CD4-positive, alpha-beta T cell treated with Interferon gamma for 1 hour (primary cell): Measurements from ENCODE around the gene COL1A2.

Experiments
- DNase-seq: peaks from one replicate; pipeline ENCODE4 v3.0.0-alpha.2; 2020

The COL1A2 gene

DNA sequence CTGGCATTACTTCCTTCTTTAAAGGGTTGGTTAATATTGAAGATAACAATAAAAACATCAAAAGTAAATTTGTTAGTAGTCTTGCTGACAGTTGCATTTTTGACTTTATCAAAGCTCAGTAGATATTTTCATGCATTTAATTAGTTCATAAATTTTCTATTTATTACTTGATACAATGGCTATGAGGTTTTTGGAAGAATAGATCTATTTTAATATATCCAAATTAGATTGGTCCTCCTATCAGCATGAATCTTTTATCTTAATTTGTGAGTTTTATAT lies 16.4 kb downstream of the COL1A2 start:
- DNase-seq: no peak

DNA sequence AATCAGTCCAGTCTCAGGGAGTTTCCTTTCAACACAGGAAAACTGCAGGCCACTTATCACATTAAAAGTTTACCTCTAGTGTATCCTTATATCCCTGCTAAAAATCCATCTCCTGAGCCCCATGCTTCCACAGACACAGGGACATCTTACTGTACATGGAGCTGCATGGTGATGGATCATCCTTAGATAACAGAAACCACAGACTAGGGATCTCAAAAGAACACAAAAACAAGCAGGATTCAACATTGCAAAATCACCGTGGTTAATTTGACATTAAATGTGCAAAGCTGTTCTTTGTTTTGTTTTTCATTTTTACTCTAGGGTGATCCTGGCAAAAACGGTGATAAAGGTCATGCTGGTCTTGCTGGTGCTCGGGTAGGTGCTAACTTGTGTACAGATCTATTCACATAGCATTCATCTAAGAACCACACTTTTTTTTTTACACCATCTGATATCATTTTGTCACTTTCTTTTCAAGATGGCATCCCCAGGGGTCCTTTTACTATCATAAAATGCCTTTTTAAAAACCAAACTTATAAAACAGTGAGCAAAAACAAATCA lies 18.1 kb downstream of the COL1A2 start:
- DNase-seq: no peak

DNA sequence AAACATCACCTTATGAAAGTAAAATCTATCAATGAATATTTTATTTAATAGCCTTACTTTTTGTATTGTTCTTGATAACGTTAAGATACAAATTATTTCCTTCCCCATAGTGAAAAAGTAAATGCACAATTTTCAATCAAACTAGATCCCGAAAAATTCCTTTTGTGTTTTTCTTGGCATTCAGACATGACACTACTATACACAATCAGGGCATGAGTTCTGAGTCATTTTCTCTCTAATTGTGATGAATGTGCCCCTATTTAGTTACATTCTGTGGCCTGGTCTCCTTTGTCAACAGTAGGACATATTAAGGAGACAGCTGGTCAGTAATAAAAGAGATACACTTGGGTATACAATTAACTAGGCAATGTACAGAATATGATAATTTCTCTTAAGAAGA lies 19.8 kb downstream of the COL1A2 start:
- DNase-seq: no peak

DNA sequence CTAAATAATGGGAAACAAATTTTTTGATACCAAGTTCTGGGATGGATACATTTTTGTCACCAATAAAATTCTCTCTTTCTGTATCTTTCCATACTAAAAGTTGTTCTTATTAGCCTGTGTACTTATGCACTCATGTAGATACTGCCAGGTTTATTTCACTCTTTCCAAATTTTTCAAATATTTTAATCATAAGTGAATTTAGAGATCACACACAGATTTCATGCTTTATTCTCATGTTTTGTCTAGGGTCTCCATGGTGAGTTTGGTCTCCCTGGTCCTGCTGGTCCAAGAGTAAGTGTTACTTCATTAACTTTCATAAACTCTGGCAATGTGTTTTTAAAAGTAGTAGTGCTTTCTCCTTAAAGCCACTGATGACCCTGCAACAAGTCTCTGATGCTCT lies 20.3 kb downstream of the COL1A2 start:
- no peak for DNase-seq

DNA sequence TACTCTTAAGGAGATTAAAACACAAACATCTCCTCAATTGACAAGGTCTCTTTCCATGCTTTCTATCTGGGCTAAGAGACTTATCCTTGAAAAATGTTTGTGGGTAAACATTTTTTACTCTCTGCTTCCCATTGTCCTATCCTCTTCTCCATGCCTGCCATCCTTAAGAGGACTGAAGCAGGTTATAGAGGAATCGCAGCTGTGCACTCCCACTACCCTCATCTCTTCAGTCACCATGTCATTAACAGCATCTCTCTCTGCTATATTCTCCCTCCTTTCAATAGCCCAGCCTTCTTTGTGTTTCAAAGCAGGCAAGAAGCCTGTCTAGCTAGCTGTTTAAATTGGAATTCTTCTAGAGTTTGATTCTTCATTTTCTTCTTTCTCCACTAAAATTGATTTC lies 22.6 kb downstream of the COL1A2 start:
- no peak for DNase-seq

DNA sequence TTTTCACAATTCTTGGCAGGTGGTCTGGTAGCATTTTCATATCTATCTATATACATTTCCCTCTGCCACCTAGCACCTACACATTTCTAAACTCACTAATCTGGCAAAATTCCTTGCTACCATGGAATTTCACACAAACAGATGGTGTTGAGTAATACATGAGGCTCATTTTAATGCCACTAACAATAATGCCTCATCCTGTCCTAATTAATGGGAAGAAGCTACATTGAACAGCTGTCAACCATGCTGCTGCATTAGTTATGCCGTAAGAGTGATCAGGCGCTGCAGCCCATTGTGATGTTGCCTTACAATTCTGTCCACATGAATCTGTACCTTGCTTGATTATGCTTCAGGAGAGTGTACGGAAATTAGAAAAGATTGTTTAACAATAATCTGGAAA lies 23.2 kb downstream of the COL1A2 start:
- DNase-seq: no peak

DNA sequence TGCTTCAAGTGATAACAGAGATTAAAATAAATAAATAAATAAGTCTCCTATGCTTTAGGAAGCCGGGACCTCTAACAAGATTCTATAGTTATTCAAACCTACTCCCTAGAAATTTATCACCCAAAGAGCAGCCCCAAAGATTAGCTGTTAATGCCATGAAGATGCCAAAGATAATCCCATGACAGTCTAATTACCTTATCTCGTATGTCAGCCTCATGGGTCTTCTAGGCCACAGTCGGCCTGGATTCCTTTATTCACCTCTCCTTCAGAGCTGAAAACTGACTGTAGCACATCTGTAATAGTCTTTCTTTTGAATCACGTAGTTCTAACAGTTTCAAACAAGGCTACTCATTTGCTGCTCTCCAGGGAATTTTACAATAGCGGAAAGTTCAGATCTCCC lies 24.2 kb downstream of the COL1A2 start:
- DNase-seq: no peak

DNA sequence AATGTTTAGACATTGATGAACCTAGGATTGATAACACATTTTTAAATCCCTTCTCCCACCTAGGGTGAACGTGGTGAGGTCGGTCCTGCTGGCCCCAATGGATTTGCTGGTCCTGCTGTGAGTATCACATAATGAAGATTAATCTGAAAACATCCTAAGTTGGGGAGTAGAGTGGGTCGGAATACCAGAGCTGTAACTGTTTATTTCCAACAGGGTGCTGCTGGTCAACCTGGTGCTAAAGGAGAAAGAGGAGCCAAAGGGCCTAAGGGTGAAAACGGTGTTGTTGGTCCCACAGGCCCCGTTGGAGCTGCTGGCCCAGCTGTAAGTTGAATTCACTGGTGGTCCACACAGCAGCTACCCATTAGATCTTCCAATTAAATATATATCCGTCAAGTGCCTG lies 25.6 kb downstream of the COL1A2 start:
- DNase-seq: no peak

DNA sequence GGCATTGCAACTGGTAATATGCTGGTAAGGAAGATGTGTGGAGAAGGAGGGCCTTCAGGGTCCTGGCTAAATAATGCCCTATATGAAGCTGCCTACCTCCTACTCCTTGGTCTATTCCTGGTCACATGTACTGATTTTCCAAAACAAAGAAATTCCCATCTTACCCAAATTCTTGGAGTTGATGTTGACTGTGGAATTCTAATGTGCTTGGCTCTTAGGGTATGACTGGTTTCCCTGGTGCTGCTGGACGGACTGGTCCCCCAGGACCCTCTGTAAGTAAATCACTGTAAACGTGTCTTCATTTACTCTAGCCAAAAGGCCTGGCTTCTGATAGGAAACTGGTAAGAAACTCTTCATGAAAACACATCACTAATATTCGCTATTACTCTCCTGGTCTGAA lies 27.0 kb downstream of the COL1A2 start:
- no peak for DNase-seq

DNA sequence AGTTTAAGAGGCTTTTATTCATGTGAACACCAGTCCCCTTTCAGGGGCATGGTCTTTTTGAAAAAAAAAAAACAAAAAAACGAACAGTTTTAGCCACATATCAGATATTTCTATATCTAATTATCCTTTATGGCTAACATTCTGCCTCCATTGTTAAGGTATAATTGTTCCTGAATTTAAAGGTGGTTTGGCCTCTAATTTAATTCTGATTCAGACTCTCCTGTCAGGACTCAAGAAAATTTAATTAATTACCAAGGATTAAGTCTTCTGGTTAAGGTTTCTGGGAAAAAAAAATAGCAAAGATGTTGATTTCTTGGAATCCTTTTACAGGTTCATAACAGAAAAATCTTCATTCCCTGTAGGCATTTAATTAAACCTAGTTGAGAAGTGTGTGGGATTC lies 27.4 kb downstream of the COL1A2 start:
- no peak for DNase-seq

DNA sequence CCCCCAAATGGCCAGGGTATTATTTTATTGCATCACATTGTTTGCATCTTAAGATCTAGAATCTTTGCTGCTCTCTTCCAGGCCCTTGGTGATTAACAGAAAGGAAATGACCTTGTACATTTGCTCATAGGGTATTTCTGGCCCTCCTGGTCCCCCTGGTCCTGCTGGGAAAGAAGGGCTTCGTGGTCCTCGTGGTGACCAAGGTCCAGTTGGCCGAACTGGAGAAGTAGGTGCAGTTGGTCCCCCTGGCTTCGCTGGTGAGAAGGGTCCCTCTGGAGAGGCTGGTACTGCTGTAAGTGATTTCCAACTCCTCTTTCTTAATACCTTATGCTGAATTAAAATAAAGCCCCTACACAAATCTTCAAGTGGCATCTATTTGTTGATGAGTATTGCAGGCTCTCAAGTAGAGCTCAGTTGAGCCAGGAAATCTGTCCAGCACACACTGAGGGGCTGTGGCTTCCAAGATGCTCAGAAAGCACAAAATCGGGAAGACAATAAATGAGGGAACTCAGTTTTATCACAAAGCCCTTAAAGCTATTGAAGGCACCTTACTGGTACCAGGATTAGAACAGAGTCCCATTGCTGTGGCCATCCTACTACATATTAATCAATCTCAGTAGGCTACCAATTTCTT lies 28.2 kb downstream of the COL1A2 start:
- DNase-seq: no peak

DNA sequence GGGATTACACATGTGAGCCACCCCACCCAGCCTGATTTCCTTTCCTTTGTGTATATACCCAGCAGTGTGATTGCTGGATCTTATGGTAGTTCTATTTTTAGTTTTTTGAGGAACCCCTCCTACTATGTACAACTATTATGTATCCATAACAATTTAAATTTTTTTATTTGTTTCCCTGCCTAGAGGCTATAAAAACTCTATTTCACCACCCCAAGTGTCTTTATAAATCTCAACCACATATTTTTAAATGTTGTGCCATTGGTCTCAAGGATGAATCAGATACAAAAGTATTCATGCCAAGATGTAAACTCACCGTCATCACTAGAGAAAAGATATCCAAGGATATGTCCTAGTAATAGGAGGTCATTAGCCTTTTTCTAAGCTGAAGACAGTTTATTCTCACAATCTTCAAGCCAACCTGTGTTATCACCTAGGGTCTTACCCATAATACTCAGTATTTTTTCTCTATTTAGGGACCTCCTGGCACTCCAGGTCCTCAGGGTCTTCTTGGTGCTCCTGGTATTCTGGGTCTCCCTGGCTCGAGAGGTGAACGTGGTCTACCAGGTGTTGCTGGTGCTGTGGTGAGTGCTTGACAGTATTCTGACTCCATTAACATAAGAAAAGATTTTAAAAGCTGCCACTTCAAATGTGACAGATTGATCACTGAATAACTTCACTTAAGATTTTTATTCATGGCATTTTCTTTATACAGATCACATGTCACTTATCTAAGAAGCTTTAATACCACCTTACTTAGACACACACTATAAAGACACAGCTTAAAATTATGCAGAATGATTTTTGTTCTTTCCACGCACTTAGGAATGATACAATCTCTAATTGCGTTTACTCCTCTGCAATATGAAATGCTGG lies 29.4 kb downstream of the COL1A2 start:
- no peak for DNase-seq

DNA sequence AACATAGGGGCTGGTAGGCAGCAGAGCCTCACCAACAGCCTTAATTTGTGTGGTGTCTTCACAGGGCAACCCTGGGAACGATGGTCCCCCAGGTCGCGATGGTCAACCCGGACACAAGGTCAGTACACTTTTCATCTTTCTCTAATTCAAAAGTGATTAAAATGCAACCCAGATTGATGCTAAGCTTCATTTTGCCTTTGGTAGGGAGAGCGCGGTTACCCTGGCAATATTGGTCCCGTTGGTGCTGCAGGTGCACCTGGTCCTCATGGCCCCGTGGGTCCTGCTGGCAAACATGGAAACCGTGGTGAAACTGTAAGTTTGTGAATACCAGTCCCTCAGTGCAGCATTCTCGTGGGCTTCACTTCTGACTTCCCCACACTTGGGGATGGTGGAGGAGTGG lies 30.9 kb downstream of the COL1A2 start:
- no peak for DNase-seq

DNA sequence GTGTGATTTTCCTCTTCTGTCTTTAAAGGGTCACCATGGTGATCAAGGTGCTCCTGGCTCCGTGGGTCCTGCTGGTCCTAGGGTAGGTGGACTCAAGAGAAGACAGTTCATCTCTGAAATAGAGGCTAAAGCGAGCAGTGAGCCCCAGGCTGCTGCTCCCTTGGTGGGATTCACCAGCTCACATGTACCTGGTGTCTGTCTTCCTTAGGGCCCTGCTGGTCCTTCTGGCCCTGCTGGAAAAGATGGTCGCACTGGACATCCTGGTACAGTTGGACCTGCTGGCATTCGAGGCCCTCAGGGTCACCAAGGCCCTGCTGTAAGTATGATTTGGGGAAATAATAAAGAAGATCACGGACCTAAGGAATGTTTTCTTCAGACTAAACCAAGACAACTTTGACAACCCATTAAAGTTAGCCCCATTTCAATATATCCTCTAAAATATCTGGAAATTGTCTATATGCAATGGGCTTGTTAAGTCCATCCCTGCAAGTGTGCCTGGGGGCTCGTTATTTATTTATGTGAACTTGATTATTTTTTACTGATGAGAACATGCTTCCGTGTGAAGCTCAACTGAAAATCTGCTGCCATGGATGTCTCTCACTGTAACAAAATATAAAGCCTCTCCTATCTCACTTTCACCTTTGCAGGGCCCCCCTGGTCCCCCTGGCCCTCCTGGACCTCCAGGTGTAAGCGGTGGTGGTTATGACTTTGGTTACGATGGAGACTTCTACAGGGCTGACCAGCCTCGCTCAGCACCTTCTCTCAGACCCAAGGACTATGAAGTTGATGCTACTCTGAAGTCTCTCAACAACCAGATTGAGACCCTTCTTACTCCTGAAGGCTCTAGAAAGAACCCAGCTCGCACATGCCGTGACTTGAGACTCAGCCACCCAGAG lies 32.5 kb downstream of the COL1A2 start:
- DNase-seq: no peak

DNA sequence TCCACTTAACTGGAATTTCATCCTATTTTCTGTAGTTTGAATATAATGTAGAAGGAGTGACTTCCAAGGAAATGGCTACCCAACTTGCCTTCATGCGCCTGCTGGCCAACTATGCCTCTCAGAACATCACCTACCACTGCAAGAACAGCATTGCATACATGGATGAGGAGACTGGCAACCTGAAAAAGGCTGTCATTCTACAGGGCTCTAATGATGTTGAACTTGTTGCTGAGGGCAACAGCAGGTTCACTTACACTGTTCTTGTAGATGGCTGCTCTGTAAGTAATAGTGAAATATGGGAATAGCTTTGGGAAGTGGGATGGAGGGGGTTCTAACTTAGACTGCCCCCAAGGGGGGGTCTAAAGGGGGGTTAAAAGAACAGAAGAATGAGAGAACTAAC lies 34.5 kb downstream of the COL1A2 start:
- DNase-seq: no peak

DNA sequence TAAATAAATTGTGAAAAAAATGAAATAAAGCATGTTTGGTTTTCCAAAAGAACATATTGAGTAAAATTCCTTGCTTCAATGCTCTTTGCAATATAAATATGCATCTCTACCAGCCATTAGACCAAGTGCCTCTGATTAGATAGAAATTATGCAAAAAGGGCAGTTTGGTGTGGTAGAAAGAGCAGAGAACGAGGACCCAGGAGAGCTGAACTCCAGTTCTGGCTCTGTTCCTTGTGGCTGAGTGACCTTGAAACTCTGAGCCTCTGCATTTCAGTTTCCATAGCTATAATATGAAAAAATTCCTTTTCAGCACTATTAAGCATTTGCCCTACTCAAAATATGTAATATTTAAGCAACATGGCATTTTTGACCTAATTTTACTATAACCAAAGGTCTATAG lies 36.5 kb downstream of the COL1A2 start:
- no peak for DNase-seq

DNA sequence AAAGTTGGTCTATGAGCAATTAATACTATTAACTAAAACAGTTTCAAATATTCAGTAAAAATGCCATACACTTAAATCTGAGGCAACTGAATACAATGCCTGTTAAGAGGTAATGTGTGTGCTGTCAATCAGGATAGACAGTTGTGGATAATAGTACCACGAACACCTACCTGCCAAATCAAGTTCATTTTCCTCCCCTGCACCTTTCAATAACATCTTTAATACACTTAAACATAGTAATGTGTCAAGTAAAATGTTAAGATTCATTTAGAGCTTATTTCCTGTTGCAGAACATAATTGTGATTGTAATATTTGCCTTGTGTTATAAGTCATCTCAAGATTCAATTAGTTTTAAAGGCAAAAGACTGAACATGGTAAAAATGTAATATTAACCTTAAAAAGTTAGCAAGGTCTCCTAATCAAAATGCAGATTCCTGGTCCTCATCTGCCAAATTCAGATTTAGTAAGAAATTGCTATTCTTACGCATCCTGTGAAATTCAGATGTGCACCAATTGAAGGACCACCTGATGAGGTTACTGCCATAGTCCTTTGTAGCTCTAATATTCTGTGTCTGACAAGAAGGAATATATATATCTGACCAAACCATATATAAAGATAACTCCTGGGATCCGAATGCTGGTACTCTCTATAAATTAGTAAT lies 37.1 kb downstream of the COL1A2 start:
- DNase-seq: no peak

DNA sequence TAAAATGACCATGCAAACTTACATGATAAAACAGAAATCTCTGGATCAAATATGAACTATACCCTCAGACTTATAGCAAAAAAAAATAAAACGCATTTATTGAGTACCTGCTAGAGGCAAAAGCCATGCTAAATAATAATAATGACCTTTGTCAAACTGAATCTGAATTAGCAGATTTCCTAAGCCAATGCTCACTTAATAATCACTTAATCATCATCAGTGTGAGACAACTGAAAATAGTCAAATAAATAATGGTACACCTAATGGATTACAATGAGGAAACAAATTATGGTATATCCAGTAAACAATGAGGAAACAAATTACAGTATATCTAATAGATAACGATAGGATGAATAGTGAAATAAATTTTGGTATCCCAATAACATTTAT lies 37.6 kb downstream of the COL1A2 start:
- no peak for DNase-seq

DNA sequence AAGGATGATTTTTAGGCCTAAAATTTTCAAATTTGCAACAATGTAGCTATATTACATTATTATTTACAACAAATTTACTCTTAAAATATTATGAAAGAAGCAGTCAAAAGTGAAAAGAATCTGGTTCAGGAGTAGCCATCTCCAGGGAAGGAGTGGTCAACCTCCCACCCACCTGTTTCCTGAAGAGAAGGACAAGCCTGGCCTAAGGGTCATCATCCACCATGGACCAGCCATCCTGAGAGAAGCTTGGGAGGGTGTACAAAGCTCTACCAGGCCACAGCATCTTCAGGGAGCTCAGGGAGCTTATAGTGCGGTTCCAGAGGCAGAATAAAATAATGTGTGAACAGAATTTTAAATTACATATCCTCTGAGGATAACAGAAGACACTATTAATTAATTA lies 38.1 kb downstream of the COL1A2 start:
- DNase-seq: no peak

DNA sequence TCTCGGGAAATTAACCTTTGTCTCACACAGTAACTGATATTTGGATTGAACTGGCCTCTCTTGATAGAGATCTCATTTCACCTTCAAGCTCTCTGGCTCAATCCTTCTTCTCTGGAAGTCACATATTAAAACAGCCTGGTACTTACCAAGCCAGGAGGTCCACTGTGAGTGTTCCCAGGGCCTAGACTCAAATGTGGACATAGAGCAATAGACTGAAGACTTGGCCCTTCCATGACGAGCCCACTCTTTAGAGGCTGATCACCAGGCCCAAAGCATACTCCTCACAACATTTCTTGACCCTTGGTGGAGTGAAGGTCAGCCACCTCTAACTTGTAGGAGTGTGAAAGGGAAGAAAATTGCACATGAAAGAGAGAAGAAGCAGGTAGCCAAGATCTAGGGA lies 38.5 kb downstream of the COL1A2 start:
- DNase-seq: no peak

DNA sequence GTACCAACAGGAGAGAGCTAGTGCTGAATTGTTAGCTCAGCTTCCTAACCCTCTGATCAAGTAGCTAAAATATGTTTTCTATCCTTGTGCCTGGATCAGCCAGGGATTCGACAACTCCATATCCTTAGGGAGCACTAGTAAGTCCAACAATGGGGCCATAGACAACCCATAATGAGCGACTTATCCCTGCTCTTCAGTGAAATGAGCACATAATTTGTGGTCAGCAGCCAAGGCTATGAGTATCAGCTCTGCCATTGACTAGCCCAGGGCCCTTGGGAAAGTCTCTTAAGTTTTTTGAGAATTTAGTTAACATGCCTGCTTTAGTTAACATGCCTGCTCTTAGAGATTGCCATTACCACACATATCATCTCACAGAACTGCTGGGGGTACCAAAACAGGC lies 39.3 kb downstream of the COL1A2 start:
- no peak for DNase-seq

DNA sequence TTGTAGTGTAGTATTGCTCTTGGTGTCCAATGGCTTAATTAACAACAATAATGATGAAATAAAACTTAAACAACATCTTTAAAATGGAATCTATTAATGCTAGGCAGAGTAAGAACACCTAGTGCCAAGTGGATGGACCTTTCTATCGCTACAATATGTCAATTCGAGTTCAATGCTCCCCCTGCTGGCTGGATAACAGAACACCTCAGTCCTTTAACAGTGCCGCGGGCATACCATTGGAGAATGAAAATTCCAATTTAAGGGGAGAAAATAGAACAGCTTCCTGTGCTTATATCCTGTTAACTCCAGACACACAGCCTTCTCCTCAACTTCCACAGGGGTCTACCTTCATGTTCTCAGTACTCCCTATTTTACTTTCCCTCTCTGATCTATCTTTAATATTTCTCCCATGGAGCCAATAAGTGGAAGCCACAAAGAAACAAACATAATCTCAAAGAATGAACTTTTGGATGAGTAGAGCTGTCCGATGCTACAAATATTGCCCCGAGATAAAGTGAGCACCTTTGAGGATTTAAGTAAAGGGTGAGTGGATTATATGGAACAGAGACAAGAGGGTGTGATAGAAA lies 41.4 kb downstream of the COL1A2 start:
- DNase-seq: peak; percentile 14

DNA sequence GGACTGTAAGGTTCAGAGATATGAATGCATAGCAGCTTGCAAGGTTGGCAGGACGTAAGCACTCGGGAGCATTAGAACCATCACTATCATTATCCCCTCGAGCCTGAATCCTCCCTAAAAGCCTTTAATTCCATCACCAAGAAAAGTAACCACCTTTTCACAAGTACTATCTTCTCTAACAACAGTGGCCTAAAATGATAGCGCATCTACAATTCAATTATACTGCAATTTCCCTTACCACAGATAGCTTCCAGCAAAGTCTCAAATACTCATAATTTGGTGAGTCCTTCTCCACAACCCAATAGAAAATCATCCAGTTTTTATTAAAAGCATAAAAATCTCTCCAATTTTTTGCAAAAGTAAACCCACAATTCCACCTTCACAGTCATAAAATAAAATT lies 42.0 kb downstream of the COL1A2 start:
- no peak for DNase-seq
